Mucosa of descending colon (tissue), 3 donors: ENCODE results near the gene PRKCE. TPM values are rescaled to one million over a fixed set of nuclear protein-coding genes. Genes with fewer than 3 reads are reported as not detected.

Experiments
- ATAC-seq: fragments of 200-7000 bp; cut with Tn5 transposase; one replicate; pipeline ENCODE4 v1.9.1; 2020; ENCODE audit warnings: mild to moderate bottlenecking, moderate library complexity
- DNase-seq, 3 donors: peaks; one replicate each; pipeline ENCODE4 v3.0.0-alpha.2; 2020
- H3K36me3 ChIP-seq: fragments of 200-600 bp; one replicate; pipeline ENCODE4 v1.8.0; 2021; ENCODE audit warnings: low read depth, mild to moderate bottlenecking
- H3K4me1 ChIP-seq: fragments of 200-600 bp; one replicate; pipeline ENCODE4 v1.8.0; 2021; ENCODE audit warnings: low read depth, mild to moderate bottlenecking
- H3K4me3 ChIP-seq: fragments of 200-600 bp; one replicate; pipeline ENCODE4 v1.8.0; 2021; ENCODE audit warnings: mild to moderate bottlenecking
- H3K9me3 ChIP-seq: fragments of 200-600 bp; one replicate; pipeline ENCODE4 v1.8.0; 2021; ENCODE audit warnings: mild to moderate bottlenecking
- intact Hi-C, 2 donors: fragments of 100-400 bp; cut with DNase I in 1 of 2; cut with micrococcal nuclease in 1 of 2; formaldehyde crosslinking; loops; one replicate each; pipeline versions ENCODE4 v1.11.0 to v1.11.1; 2022; cut with DNase I, micrococcal nuclease
- total RNA-seq, 3 donors: library from RNA; stranded (reverse); fragmentation: NEBNext Ultra II Directional in 2 of 3; extraction: Animal tissue kit (Norgen Biotek cat#: 25700) in 2 of 3; gene quantifications; one replicate each; pipeline versions ENCODE4 v1.2.1 to v1.2.4, GENCODE V29; 2021 to 2023
- TF ChIP-seq, protein P1 (sequence below): fragments of 200-600 bp; IDR thresholded peaks from one replicate; pipeline ENCODE4 v1.8.0; 2022; ENCODE audit warnings: antibody characterized with exemption, mild to moderate bottlenecking
- donor health status: DM: no; HTN: no; CAD: no; lungs with moderate emphysema.
- donor health status: DM: no; HTN: no; CAD: no.
- donor health status: DM: no; HTN: yes; CAD: no.

PRKCE gene
- total RNA-seq, 3 donors from 2014 or later, result 24.5 to 52.0 (median 32.7) TPM

- no peak overlapping the region for H3K4me3 ChIP-seq
- intact Hi-C loops, result no loop called here
- TF ChIP-seq, protein P1, sequence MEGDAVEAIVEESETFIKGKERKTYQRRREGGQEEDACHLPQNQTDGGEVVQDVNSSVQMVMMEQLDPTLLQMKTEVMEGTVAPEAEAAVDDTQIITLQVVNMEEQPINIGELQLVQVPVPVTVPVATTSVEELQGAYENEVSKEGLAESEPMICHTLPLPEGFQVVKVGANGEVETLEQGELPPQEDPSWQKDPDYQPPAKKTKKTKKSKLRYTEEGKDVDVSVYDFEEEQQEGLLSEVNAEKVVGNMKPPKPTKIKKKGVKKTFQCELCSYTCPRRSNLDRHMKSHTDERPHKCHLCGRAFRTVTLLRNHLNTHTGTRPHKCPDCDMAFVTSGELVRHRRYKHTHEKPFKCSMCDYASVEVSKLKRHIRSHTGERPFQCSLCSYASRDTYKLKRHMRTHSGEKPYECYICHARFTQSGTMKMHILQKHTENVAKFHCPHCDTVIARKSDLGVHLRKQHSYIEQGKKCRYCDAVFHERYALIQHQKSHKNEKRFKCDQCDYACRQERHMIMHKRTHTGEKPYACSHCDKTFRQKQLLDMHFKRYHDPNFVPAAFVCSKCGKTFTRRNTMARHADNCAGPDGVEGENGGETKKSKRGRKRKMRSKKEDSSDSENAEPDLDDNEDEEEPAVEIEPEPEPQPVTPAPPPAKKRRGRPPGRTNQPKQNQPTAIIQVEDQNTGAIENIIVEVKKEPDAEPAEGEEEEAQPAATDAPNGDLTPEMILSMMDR, result no peak
- no peak for DNase-seq
- H3K4me1 ChIP-seq, result peaks cover 13% of the 10 kb centered on the region
- no peaks in the 10 kb centered on the region for H3K9me3 ChIP-seq
- no peak for ATAC-seq
- H3K36me3 ChIP-seq, result no peaks in the 10 kb centered on the region
Observed at GRCh38 chr2:46161911-46162310, 510.4 kb downstream of the PRKCE start.

DNA sequence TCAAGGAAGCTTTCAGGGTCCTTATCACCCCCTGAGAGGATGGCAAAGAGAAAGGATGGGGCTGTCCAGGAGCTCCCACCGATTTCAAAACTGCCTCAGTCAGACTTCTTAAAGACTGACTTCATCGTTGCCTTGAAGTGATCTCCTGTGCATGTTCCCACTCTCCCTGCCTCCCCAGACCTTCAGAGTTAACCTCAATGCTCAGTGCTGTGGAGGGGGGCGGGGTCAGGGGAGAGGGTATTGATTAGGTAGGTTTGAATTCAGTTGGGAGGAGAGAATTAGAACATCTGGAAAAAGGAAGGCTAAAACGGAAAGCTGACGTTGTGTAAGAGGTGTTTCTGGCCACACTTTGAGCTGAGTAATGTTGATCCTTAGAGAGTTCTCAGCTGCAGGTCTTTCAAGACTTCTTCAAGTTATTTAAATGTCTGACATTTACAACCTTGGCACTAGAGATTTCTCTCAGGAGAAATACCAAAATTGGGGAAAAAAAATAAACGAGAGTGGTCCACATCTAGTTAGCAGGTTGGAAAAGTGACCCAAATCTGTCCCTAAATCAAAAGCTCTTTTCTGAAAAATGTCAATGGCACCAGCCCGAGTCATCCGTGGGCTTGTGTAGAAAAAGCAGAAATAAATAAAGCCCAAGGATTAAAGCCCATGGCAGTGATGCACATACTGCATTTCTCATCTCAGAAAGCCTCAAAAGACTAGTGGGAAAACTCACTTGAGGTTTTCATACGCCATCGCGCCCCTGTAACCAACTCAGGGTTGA is 511.0 kb downstream of the PRKCE start:
- TF ChIP-seq, protein P1, result no peak
- no peaks in the 10 kb centered on the region for H3K9me3 ChIP-seq
- DNase-seq, result no peak
- no peak for ATAC-seq
- intact Hi-C loops, result no loop called here
- H3K36me3 ChIP-seq, result no peaks in the 10 kb centered on the region
- peaks cover 13% of the 10 kb centered on the region for H3K4me1 ChIP-seq
- H3K4me3 ChIP-seq, result no peak overlapping the region

GRCh38 chr2:46163098-46163430 is 511.6 kb downstream of the PRKCE start:
- no peaks in the 10 kb centered on the region for H3K9me3 ChIP-seq
- ATAC-seq, result no peak
- no peaks in the 10 kb centered on the region for H3K36me3 ChIP-seq
- intact Hi-C loops, result no loop called here
- TF ChIP-seq, protein P1, result no peak
- H3K4me1 ChIP-seq, result peaks cover 13% of the 10 kb centered on the region
- no peak for DNase-seq
- H3K4me3 ChIP-seq, result no peak overlapping the region

DNA sequence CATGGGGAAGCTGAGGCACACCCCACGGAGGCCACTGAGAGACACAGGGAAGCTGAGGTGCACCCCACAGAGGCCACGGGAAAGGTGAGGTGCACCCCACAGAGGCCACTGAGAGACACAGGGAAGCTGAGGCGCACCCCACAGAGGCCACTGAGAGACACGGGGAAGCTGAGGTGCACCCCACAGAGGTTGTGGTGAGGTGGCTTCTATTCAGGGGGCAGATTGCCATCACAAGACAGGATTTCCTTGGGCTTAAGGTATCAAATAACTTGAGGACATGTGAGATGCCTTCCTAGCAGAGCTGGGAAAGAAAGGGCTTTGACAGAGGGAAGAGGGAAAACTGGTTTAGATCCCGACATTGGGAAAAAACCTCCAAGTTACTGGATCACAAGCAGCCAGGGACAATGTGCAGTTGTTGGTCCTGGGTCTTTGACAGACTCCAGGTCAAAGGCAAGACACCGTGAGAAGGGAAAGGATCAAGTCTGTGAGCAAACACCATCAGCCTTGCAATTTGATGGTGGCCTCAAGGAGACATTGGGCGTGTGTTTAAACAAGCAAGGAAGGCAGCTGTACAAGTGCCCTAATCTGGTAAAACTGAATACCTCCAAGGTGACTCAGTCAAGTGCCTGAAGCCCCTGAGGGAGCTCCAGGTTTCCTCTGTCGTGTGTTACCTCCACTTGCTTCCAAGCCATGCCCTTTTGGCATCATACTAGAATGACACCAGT is 512.5 kb downstream of the PRKCE start:
- Histone ChIP-seq H3K4me1 (peaks cover 13% of the 10 kb centered on the region), H3K9me3 (no peaks in the 10 kb centered on the region), H3K4me3 (no peak overlapping the region), H3K36me3 (no peaks in the 10 kb centered on the region)
- TF ChIP-seq, protein P1, result no peak
- intact Hi-C loops, result no loop called here
- peak; percentile 83 for ATAC-seq
- DNase-seq, result peak in 1 of 3 donors; percentile 37

- no peaks in the 10 kb centered on the region for H3K9me3 ChIP-seq
- H3K4me3 ChIP-seq, result no peak overlapping the region
- H3K4me1 ChIP-seq, result peaks cover 13% of the 10 kb centered on the region
- DNase-seq, result peak in 1 of 3 donors; percentile 65
- intact Hi-C loops, result no loop called here
- no peaks in the 10 kb centered on the region for H3K36me3 ChIP-seq
- TF ChIP-seq, protein P1, result no peak
- peak; percentile 58 for ATAC-seq
Observed at GRCh38 chr2:46164529-46165301, 513.2 kb downstream of the PRKCE start.
